ENCODE data around the gene SMCP. TPM values are rescaled to one million over a fixed set of nuclear protein-coding genes. Genes with fewer than 3 reads are reported as not detected.

Gene SMCP
- polyA plus RNA-seq, 2 of the 4 experiments (the other 2 are of a cell fraction), result not detected

DNA sequence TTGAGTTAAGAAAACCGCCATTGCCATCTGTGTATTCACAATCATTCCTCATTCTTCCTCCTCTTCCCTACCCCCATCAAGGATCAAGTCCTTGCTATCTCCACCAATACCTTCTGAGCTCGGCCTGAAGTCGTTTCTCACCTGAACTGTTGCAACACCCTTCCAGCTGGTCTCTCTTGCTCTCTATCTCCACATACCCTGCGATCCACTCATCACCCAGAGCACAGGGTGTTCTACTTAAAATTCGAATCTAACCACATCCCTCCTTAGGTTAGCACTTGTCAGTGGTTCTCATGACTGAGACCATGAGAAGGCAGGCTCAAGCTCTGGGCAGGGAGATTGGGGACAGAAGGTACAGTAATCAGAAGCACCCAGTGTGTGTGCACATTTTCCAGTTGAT is 34.8 kb downstream of the SMCP start:
- no peaks in the 10 kb centered on the region for H3K9me3 ChIP-seq
- DNase-seq (ENCODE audit: low read depth in 1 of 2, low spot score in 1 of 2) (no peak), FAIRE-seq (no peak), ATAC-seq (no peak)
- ChIA-PET POLR2A (no interaction called here), CTCF (interaction anchor here (0.7 to 1.4 kb wide), 2 partner anchors 13 to 22 kb away, joined by 3 to 4 read pairs; no protein-coding TSS in a partner anchor)
- no peak overlapping the region for H3K27ac ChIP-seq
- H3K4me1 ChIP-seq, result no peaks in the 10 kb centered on the region
- TF ChIP-seq RAD21 (conservative IDR thresholded peaks at IDR 0.05 in 1 of 2, IDR thresholded peaks at IDR 0.05 in 1 of 2) (no peak), EHF (CRISPR knock-in tag; IDR thresholded peaks at IDR 0.05) (no peak), PHF8 (IDR thresholded peaks at IDR 0.05; ENCODE audit: borderline replicate concordance, low read depth) (no peak)
- no peak overlapping the region for H3K4me2 ChIP-seq
- no peak overlapping the region for H3K4me3 ChIP-seq
- WGBS (ENCODE audit: missing lambda C conversion rate), result under 1% methylated on average over 5 of the region's 5 CpGs

DNA sequence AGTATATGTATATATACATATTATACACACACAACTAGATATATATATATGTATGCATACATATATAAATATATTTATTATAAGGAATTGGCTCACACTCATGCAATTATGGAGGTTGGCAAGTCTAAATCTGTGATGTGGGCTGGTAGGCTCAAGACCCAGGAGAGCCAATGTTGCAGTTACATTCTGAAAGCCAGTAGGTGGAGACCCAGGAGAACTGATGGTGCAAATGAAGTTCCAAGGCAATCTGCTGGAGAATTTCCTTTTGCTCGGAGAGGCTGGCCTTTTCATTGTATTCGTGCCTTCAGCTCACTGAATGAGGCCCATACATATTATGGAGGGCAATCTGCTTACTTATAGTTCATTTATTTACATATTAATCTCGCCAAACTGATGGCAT is 39.7 kb downstream of the SMCP start:
- H3K27ac ChIP-seq, result no peak overlapping the region
- DNase-seq (ENCODE audit: low read depth in 1 of 2, low spot score in 1 of 2) (no peak), ATAC-seq (no peak), FAIRE-seq (no peak)
- H3K9me3 ChIP-seq, result no peaks in the 10 kb centered on the region
- H3K4me3 ChIP-seq, result no peak overlapping the region
- no peak overlapping the region for H3K4me2 ChIP-seq
- peak; percentile 17 to 29; a peak in 3 of 5 replicates for TF ChIP-seq RAD21 (conservative IDR thresholded peaks at IDR 0.05 in 1 of 2, IDR thresholded peaks at IDR 0.05 in 1 of 2)
- TF ChIP-seq, protein P1, sequence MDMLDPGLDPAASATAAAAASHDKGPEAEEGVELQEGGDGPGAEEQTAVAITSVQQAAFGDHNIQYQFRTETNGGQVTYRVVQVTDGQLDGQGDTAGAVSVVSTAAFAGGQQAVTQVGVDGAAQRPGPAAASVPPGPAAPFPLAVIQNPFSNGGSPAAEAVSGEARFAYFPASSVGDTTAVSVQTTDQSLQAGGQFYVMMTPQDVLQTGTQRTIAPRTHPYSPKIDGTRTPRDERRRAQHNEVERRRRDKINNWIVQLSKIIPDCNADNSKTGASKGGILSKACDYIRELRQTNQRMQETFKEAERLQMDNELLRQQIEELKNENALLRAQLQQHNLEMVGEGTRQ (IDR thresholded peaks at IDR 0.05), result no peak
- no peak for TF ChIP-seq KDM1A (IDR thresholded peaks at IDR 0.05; ENCODE audit: low read depth)
- no peak for TF ChIP-seq SMC3 (IDR thresholded peaks at IDR 0.05)
- TF ChIP-seq CHD4 (IDR thresholded peaks at IDR 0.05; ENCODE audit: borderline replicate concordance), result no peak
- TF ChIP-seq CTCF (IDR thresholded peaks at IDR 0.05), result 0 out of 3 replicates have a peak, but pooled peaks have one; percentile 10
- no peaks in the 10 kb centered on the region for H3K4me1 ChIP-seq
- ChIA-PET POLR2A (no interaction called here), CTCF (interaction anchor here (1.1 kb wide), 1 partner anchor 303 kb away, joined by 3 read pairs; no protein-coding TSS in a partner anchor)
- WGBS (ENCODE audit: missing lambda C conversion rate), result 0% methylated on average over 3 of the region's 3 CpGs

DNA sequence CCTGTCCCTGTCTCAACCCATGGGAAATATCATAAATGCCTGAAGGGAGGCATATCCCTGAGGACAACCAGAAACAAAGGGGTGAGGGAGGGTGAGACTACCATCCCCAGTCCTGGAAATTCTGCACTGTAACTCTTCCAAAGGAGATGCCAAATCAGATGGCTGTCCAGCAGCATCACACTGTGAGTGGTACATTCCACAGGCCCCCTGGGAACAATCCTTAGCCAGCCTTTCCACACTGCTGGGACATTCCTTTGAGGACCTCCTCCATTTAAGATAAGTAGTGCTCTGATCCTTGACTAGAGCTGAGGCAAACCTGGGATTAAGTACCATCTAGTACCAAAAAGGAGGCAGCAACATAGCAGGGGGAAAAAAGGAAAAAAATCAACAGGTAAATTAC is 40.9 kb downstream of the SMCP start:
- Histone ChIP-seq H3K9me3 (no peaks in the 10 kb centered on the region), H3K4me1 (no peaks in the 10 kb centered on the region), H3K27ac (no peak overlapping the region), H3K4me3 (no peak overlapping the region), H3K4me2 (no peak overlapping the region)
- no peak for TF ChIP-seq MAZ (IDR thresholded peaks at IDR 0.05; ENCODE audit: borderline replicate concordance, low read depth, low read length)
- TF ChIP-seq, protein P2, sequence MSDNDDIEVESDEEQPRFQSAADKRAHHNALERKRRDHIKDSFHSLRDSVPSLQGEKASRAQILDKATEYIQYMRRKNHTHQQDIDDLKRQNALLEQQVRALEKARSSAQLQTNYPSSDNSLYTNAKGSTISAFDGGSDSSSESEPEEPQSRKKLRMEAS (IDR thresholded peaks at IDR 0.05), result no peak
- TF ChIP-seq CEBPB (IDR thresholded peaks at IDR 0.05), result no peak
- no peak for TF ChIP-seq ZFP36 (IDR thresholded peaks at IDR 0.05; ENCODE audit: borderline replicate concordance, partially characterized antibody)
- TF ChIP-seq, protein P3, sequence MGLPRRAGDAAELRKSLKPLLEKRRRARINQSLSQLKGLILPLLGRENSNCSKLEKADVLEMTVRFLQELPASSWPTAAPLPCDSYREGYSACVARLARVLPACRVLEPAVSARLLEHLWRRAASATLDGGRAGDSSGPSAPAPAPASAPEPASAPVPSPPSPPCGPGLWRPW (IDR thresholded peaks at IDR 0.05), result no peak
- TF ChIP-seq CBX2 (IDR thresholded peaks at IDR 0.05; ENCODE audit: borderline replicate concordance, low read depth), result no peak
- TF ChIP-seq TFCP2L1 (CRISPR knock-in tag; IDR thresholded peaks at IDR 0.05), result no peak
- TF ChIP-seq RFX5 (IDR thresholded peaks at IDR 0.05), result no peak
- TF ChIP-seq TP53 (CRISPR knock-in tag; IDR thresholded peaks at IDR 0.05), result no peak
- no peak for TF ChIP-seq EP300 (IDR thresholded peaks at IDR 0.05)
- no peak for TF ChIP-seq NR3C1 (IDR thresholded peaks at IDR 0.05)
- TF ChIP-seq EHMT2 (IDR thresholded peaks at IDR 0.05; ENCODE audit: low read depth), result no peak
- TF ChIP-seq POLR2AphosphoS2 (conservative IDR thresholded peaks at IDR 0.05; ENCODE audit: low read length), result no peak
- no peak for TF ChIP-seq POLR2A (IDR thresholded peaks at IDR 0.05; ENCODE audit: low read length)
- no peak for TF ChIP-seq MAFK (IDR thresholded peaks at IDR 0.05; ENCODE audit: partially characterized antibody)
- TF ChIP-seq RCOR1 (IDR thresholded peaks at IDR 0.05; ENCODE audit: low read depth, low read length), result no peak
- no peak for TF ChIP-seq FOSB (CRISPR knock-in tag; IDR thresholded peaks at IDR 0.05)
- ATAC-seq, result no peak
- no peak for FAIRE-seq
- ChIA-PET CTCF (interaction anchor here (1.5 kb wide), 1 partner anchor 48 kb away, joined by 5 read pairs; no protein-coding TSS in a partner anchor), POLR2A (no interaction called here)
- DNase-seq (ENCODE audit: low read depth in 1 of 2, low spot score in 1 of 2), result no peak

Measured in A549 (cell line).